ENCODE measurements around the gene PFKFB1.
A peak's percentile ranks its signal among the peaks of the same experiment; 100 is the strongest.

The PFKFB1 gene

DNA sequence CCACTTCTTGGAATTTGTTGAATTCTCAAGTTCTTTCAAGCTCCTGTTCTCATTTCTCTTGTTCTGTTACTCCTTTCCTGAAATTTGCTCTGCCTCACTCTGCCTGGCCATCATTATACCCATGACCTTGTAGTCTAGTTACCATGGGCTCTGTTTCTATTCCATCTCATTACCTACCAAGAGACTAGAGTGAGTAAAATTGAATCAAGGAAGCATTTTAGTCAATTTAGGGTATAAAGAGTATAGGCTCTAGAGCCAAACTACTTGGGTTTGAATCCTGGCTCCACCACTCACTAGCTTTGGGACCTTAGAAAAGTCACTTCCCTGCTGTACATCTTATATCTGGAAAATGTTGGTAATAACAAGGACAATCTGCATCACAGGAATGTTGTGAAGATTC, 34.6 kb upstream of the PFKFB1 start:
- no peak overlapping the region for H3K4me3 ChIP-seq (replicated peaks in 1 of 2; ENCODE audit: low read depth in 2 of 2, low read length in 2 of 2)
- no peak for DNase-seq (ENCODE audit: low read depth in 2 of 2)
- TF ChIP-seq, protein P1, sequence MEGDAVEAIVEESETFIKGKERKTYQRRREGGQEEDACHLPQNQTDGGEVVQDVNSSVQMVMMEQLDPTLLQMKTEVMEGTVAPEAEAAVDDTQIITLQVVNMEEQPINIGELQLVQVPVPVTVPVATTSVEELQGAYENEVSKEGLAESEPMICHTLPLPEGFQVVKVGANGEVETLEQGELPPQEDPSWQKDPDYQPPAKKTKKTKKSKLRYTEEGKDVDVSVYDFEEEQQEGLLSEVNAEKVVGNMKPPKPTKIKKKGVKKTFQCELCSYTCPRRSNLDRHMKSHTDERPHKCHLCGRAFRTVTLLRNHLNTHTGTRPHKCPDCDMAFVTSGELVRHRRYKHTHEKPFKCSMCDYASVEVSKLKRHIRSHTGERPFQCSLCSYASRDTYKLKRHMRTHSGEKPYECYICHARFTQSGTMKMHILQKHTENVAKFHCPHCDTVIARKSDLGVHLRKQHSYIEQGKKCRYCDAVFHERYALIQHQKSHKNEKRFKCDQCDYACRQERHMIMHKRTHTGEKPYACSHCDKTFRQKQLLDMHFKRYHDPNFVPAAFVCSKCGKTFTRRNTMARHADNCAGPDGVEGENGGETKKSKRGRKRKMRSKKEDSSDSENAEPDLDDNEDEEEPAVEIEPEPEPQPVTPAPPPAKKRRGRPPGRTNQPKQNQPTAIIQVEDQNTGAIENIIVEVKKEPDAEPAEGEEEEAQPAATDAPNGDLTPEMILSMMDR (IDR thresholded peaks at IDR 0.05; ENCODE audit: low read depth, low read length) = no peak

DNA sequence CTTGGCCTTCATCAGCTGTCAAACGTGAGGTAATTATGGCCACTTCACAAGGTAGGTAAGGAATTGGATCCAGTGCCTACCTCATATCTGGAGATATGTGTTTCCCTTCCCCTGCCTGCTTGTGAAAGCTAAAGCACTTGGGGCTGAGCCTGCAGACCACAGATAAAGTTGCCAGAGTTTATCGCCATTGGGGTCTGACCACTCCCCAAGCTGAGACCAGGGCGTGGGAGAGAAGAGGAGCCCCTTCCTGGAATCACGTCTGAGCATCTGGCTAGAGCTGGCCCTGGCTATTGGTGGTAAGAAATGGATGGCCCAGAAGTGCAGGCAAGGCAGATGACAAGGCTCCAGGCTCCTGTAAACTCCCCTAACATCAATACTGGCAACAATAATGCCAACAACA, 34.1 kb upstream of the PFKFB1 start:
- TF ChIP-seq, protein P1 (IDR thresholded peaks at IDR 0.05; ENCODE audit: low read depth, low read length) = no peak
- H3K4me3 ChIP-seq (replicated peaks in 1 of 2; ENCODE audit: low read depth in 2 of 2, low read length in 2 of 2) = no peak overlapping the region
- no peak for DNase-seq (ENCODE audit: low read depth in 2 of 2)

DNA sequence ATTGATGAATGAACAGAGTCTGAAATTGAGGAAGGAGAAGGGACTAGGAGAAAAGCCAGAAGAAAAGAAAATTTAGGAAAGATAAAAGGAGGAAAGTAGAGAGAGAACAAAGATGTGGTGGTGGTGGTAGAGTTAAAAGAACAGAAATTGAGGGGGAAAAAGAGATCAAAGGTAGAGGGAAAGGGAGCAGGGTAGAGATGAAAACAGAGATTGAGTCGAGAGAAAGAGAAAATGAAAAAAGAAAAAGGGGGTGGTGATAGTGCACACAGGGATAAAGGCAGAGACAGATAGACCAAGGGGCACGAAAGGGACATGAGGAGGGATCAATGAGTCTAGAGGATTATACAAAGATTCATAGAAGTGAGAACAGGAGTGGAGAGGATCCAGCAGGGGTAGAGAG, 32.9 kb upstream of the PFKFB1 start:
- TF ChIP-seq, protein P1 (IDR thresholded peaks at IDR 0.05; ENCODE audit: low read depth, low read length) = no peak
- DNase-seq (ENCODE audit: low read depth in 2 of 2) = no peak
- no peak overlapping the region for H3K4me3 ChIP-seq (replicated peaks in 1 of 2; ENCODE audit: low read depth in 2 of 2, low read length in 2 of 2)

DNA sequence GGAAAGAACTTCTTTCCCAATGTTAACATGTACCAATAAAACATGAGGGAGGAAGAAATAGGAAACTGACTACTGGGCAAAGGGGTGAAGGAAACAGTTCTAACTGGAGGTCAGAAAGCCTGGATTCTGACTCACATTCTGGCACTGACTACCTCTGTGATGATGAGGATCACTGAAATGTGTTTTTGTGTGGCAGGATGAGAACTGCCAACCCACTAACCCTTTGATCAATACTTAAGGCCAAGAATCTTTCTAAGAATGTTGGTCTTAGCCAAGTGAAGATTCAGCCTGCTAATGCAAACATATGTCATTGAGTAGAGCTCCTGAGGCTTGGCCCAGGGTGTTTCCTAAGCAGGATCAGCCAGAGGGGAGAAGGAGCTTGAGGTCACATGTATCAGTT, 32.2 kb upstream of the PFKFB1 start:
- no peak overlapping the region for H3K4me3 ChIP-seq (replicated peaks in 1 of 2; ENCODE audit: low read depth in 2 of 2, low read length in 2 of 2)
- DNase-seq (ENCODE audit: low read depth in 2 of 2) = peak; percentile 4 to 18
- TF ChIP-seq, protein P1 (IDR thresholded peaks at IDR 0.05; ENCODE audit: low read depth, low read length) = no peak

DNA sequence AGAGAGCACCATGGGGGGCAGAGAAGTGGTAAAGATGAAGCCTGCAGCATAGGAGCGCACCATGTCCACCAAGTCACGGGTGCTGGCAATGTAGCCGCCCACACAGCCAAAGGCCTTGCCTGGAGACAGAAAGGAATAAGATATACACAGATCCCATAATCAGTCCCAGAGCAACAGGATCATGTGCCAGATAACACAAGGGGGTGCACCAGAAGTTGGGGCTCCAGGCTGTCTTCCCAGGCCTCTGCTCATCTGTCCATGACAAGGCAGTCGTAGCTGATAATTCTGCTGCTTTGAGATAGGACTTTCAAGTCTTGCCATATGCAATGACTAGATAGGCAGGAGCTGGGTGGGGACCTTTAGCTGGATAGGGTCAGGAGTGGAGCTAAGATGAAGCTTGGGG, 20.9 kb upstream of the PFKFB1 start:
- TF ChIP-seq, protein P1 (IDR thresholded peaks at IDR 0.05; ENCODE audit: low read depth, low read length) = no peak
- no peak for DNase-seq (ENCODE audit: low read depth in 2 of 2)

DNA sequence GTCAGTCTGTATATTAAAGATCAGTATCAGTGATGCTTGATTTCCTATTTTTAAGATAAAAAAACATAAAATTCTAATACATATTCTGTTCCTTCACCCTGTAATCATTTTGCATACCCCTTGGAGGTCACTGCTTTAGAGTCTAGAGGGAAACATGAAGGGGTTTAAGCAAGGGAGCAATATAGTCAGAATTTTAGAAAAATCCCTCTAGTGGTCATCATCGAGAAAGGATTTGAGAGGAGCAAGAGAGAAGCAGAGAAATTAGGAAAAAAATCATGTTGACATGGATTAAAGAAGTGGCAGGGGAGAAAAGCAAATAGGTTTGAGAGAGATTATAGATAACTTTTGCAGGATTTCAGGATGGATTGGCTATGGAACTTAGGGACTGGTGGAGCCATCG, 17.3 kb upstream of the PFKFB1 start:
- TF ChIP-seq, protein P1 (IDR thresholded peaks at IDR 0.05; ENCODE audit: low read depth, low read length) = peak; percentile 22
- H3K4me3 ChIP-seq (replicated peaks in 1 of 2; ENCODE audit: low read depth in 2 of 2, low read length in 2 of 2) = no peak overlapping the region
- peak in 1 of 2 donors; percentile 8 for DNase-seq (ENCODE audit: low read depth in 2 of 2)

More for the DNA sequence above, 20.9 kb upstream of the PFKFB1 start:
- no peak overlapping the region for H3K4me3 ChIP-seq (replicated peaks in 1 of 2; ENCODE audit: low read depth in 2 of 2, low read length in 2 of 2)
